Measurements from ENCODE around the gene ATP2A2. TPM values are rescaled to one million over a fixed set of nuclear protein-coding genes. Genes with fewer than 3 reads are reported as not detected.
"Not testable (repeated sequence)": the region's sequence is repeated elsewhere in the genome, so short reads cannot be mapped to it uniquely, and the experiment has no call there.

ATP2A2 gene
- polyA plus RNA-seq, 3 donors from 2014 or later = 2.0 to 8.0 (median 2.5) TPM

- DNase-seq = no peak
- Mint-ChIP-seq H3K4me1 (no peaks in the 10 kb centered on the region), H3K27ac (no peak overlapping the region), H3K27me3 (ENCODE audit: low read depth in 3 of 3) (peaks cover 0 to 2% (median 0%) of the 10 kb centered on the region in 3 donors), H3K36me3 (no peaks in the 10 kb centered on the region), H3K9me3 (no peaks in the 10 kb centered on the region), H3K4me3 (no peak overlapping the region)
Observed at GRCh38 chr12:110361216-110361615, 80.2 kb downstream of the ATP2A2 start.

- no peak overlapping the region for H3K4me3 Mint-ChIP-seq
- no peaks in the 10 kb centered on the region for H3K9me3 Mint-ChIP-seq
- H3K27me3 Mint-ChIP-seq (ENCODE audit: low read depth in 3 of 3) = no peaks in the 10 kb centered on the region
- no peaks in the 10 kb centered on the region for H3K4me1 Mint-ChIP-seq
- H3K27ac Mint-ChIP-seq = no peak overlapping the region
- no peak for DNase-seq
- peaks cover 0 to 5% (median 2%) of the 10 kb centered on the region in 3 donors for H3K36me3 Mint-ChIP-seq
Observed at GRCh38 chr12:110365489-110366320, 84.7 kb downstream of the ATP2A2 start.

GRCh38 chr12:110366321-110367142 lies 85.5 kb downstream of the ATP2A2 start:
- H3K27ac Mint-ChIP-seq = no peak overlapping the region
- peaks cover 0 to 5% (median 2%) of the 10 kb centered on the region in 3 donors for H3K36me3 Mint-ChIP-seq
- DNase-seq = no peak
- no peaks in the 10 kb centered on the region for H3K27me3 Mint-ChIP-seq (ENCODE audit: low read depth in 3 of 3)
- no peak overlapping the region for H3K4me3 Mint-ChIP-seq
- no peaks in the 10 kb centered on the region for H3K9me3 Mint-ChIP-seq
- H3K4me1 Mint-ChIP-seq = no peaks in the 10 kb centered on the region

GRCh38 chr12:110367181-110367864 lies 86.3 kb downstream of the ATP2A2 start:
- H3K27ac Mint-ChIP-seq = no peak overlapping the region

DNA sequence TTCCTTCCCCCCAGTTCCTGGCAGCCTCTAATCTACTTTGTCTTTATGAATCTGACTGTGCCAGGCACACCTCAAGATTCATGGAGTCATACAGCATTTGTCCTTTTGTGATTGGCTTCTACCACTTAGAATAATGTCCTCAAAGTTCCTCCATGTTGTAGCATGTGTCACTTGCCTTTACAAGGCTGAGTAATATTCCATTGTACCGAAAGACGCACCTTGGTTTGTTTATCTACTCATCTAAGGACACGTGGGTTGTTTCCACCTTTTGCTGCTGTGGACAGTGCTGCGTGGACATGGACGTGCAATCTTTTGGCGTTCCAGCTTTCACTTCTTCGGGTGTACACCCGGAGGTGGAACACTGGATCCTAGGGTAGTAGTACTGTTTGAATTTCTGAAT lies 88.9 kb downstream of the ATP2A2 start:
- Mint-ChIP-seq H3K27me3 (ENCODE audit: low read depth in 3 of 3) (no peaks in the 10 kb centered on the region), H3K36me3 (peaks cover 4 to 19% (median 5%) of the 10 kb centered on the region in 3 donors), H3K4me1 (peaks cover 0 to 7% of the 10 kb centered on the region in 2 donors), H3K27ac (peak overlapping the region in 2 of 6 donors; percentile 20 to 66), H3K4me3 (no peak overlapping the region), H3K9me3 (no peaks in the 10 kb centered on the region)
- no peak for DNase-seq

More at GRCh38 chr12:110367181-110367864, 86.3 kb downstream of the ATP2A2 start:
- Mint-ChIP-seq H3K4me1 (peaks cover 0 to 5% of the 10 kb centered on the region in 2 donors), H3K4me3 (no peak overlapping the region), H3K9me3 (no peaks in the 10 kb centered on the region), H3K27me3 (ENCODE audit: low read depth in 3 of 3) (no peaks in the 10 kb centered on the region), H3K36me3 (peaks cover 0 to 5% (median 2%) of the 10 kb centered on the region in 3 donors)
- DNase-seq = no peak

GRCh38 chr12:110370732-110371231 lies 89.7 kb downstream of the ATP2A2 start:
- no peak overlapping the region for H3K27ac Mint-ChIP-seq
- no peaks in the 10 kb centered on the region for H3K9me3 Mint-ChIP-seq

DNA sequence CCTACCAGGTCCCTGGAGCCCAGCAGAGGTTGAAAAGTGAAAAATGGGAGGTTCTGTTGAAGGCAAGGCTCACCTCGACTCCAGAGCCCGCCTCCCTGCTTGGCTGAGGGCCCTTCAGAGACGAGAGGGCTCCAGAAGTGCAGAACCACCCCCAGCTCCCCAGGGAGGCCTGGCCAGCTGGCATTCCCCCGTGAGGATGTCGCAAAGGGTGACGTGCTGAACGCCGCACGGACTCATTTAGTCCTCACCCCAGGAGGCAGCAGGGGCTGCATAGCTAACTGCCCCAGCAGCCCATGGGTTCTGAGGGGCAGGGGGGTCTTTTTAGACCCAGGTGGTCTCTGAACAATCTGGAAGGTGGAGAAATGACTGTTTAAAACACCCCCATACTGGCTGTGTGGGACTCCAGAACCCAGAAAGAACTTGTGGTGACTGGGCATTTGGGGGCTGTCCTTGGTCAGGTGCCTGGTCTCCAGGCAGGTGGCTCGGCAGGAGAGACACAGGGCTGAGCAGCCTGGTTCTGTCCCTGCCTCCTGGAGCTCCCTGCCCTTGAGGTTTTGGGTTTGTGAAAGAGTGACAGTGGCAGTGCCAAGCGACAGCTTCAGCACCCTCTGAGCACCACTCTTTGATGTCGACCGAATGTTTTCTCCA lies 90.5 kb downstream of the ATP2A2 start:
- H3K4me3 Mint-ChIP-seq = no peak overlapping the region
- H3K27me3 Mint-ChIP-seq (ENCODE audit: low read depth in 3 of 3) = no peaks in the 10 kb centered on the region
- peaks cover 0 to 7% of the 10 kb centered on the region in 2 donors for H3K4me1 Mint-ChIP-seq
- peak in 1 of 3 donors; percentile 6 for DNase-seq
- no peak overlapping the region for H3K27ac Mint-ChIP-seq
- H3K9me3 Mint-ChIP-seq = no peaks in the 10 kb centered on the region
- peaks cover 9 to 29% (median 14%) of the 10 kb centered on the region in 3 donors for H3K36me3 Mint-ChIP-seq

More at GRCh38 chr12:110370732-110371231, 89.7 kb downstream of the ATP2A2 start:
- H3K27me3 Mint-ChIP-seq (ENCODE audit: low read depth in 3 of 3) = no peaks in the 10 kb centered on the region
- H3K36me3 Mint-ChIP-seq = peaks cover 9 to 25% (median 11%) of the 10 kb centered on the region in 3 donors
- DNase-seq = no peak
- no peak overlapping the region for H3K4me3 Mint-ChIP-seq
- H3K4me1 Mint-ChIP-seq = peaks cover 0 to 7% of the 10 kb centered on the region in 2 donors

GRCh38 chr12:110372056-110372425 lies 91.0 kb downstream of the ATP2A2 start:
- Mint-ChIP-seq H3K9me3 (no peaks in the 10 kb centered on the region), H3K27ac (no peak overlapping the region), H3K36me3 (peaks cover 9 to 29% (median 14%) of the 10 kb centered on the region in 3 donors), H3K27me3 (ENCODE audit: low read depth in 3 of 3) (no peaks in the 10 kb centered on the region), H3K4me3 (no peak overlapping the region), H3K4me1 (peaks cover 0 to 7% of the 10 kb centered on the region in 2 donors)
- no peak for DNase-seq

DNA sequence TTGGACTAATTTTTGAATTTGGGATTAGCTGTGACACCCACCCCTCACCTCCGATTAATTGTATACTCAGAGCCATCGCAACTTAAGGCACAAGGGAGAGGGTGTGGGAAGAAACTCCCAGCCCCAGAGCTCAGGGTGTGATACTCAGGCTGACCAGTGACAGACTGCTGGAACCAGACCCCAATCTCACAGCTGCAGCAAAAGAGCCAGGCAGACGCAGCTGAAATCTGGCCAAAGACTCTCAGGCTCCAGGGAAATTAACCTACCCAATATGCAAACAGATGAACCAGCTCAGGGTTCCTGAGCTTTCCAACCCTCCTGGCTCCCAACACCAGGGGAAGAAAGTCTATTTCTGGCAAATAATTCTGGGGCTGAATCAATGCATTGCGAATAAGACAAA lies 92.0 kb downstream of the ATP2A2 start:
- Mint-ChIP-seq H3K9me3 (no peaks in the 10 kb centered on the region), H3K4me1 (peaks cover 0 to 7% of the 10 kb centered on the region in 2 donors), H3K36me3 (peaks cover 9 to 37% (median 20%) of the 10 kb centered on the region in 3 donors), H3K27ac (peak overlapping the region in 3 of 6 donors; percentile 17 to 44 (median 36)), H3K27me3 (ENCODE audit: low read depth in 3 of 3) (no peaks in the 10 kb centered on the region), H3K4me3 (no peak overlapping the region)
- DNase-seq = no peak

DNA sequence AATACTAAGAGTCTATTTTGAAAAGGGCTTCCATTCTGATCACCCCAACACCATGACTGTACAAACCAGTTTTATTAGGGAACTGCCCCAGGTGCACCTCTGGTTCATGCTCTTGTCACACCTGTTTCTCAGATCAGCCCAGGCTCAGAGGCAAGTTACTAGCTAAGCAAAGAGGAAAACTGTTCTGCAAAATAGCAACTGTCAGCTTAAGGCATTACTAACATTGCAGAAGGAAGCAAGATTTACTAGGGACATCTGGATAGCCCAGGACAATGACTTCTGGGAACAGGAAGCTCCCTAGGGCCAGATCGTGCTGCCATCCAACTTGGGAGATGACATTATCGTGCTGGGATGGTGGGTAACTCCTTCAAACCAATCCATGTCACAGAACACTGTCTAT lies 92.4 kb downstream of the ATP2A2 start:
- no peaks in the 10 kb centered on the region for H3K27me3 Mint-ChIP-seq (ENCODE audit: low read depth in 3 of 3)
- no peak for DNase-seq
- H3K4me3 Mint-ChIP-seq = no peak overlapping the region
- H3K27ac Mint-ChIP-seq = peak overlapping the region in 1 of 6 donors; percentile 44
- peaks cover 10 to 37% (median 22%) of the 10 kb centered on the region in 3 donors for H3K36me3 Mint-ChIP-seq
- no peaks in the 10 kb centered on the region for H3K9me3 Mint-ChIP-seq
- H3K4me1 Mint-ChIP-seq = peaks cover 0 to 7% of the 10 kb centered on the region in 2 donors

DNA sequence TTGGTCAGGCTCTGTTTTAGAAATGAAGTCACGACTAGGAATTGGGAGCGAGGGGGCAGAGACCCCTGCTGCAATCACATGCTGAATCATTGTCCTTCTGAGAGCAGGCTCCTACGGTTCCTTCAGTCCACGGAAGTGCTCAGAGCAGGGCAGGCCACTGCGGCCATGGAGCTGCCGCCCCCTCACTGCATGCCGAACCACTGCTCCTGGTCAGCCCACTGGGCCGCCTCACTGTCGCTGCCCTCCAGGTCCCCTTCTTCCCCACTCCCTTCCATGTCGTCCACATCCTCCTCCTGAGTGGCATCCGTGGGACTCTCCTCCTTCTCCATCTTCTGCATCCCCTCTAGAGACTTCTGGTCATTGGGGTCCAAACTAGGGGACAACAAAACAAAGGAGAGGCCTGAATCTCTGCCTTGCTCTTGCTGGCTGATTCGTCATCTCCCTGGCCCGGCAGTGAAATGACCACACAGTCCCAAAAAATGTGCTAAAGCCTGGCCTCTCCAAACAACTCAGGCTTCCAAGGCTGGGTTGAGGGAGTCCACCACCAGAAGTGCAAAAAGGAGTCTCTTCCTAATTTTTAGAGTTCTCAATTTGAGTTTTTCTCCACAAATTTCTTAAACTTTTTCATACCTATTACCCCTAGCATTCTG lies 93.0 kb downstream of the ATP2A2 start:
- Mint-ChIP-seq H3K4me3 (no peak overlapping the region), H3K27me3 (ENCODE audit: low read depth in 3 of 3) (no peaks in the 10 kb centered on the region), H3K9me3 (no peaks in the 10 kb centered on the region), H3K4me1 (peaks cover 0 to 7% of the 10 kb centered on the region in 2 donors), H3K36me3 (peaks cover 13 to 36% (median 24%) of the 10 kb centered on the region in 3 donors), H3K27ac (peak overlapping the region in 2 of 6 donors; percentile 25 to 44)
- DNase-seq = no peak

DNA sequence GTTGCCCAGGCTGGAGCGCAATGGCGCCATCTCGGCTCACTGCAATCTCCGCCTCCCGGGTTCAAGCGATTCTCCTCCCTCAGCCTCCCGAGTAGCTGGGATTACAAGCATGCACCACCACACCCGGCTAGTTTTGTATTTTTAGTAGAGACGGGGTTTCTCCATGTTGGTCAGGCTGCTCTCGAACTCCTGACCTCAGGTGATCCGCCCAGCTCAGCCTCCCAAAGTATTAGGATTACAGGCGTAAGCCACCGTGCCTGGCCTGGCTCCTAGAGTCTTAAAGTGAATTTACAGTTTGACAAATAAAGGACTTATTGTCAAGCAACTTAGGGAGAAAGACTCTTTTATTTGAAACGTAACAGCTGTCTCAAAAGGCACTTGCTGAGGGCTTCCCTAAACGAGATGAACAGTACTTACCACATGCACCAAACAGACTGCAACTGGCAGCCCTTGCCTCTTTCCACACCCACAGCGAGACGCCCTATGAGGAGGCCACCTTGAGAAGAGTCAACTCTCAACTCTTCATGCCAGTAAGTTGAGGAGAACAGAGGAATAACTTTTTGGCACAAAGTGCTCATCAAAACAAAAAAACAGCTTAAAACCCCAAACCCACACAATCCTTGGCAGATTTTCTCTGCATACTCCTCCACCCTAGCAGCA lies 97.2 kb downstream of the ATP2A2 start:
- H3K27me3 Mint-ChIP-seq (ENCODE audit: low read depth in 3 of 3); H3K9me3 Mint-ChIP-seq; DNase-seq; H3K4me3 Mint-ChIP-seq; H3K4me1 Mint-ChIP-seq: not testable (repeated sequence)
- peak overlapping the region in 1 of 6 donors; percentile 40 for H3K27ac Mint-ChIP-seq
- H3K36me3 Mint-ChIP-seq = peaks cover 18 to 55% (median 34%) of the 10 kb centered on the region in 3 donors
